ENCODE results near the gene NGRN. TPM values are rescaled to one million over a fixed set of nuclear protein-coding genes. Genes with fewer than 3 reads are reported as not detected.

The NGRN gene
- total and polyA plus RNA-seq, 2 experiments from 2014 or later: 88.9 to 131 TPM

GRCh38 chr15:90231028-90232017, 34.1 kb upstream of the NGRN start:
- TF ChIP-seq STAT1 (IDR thresholded peaks at IDR 0.05; ENCODE audit: unreplicated experiment): no peak
- TF ChIP-seq EZH2 (IDR thresholded peaks at IDR 0.05; ENCODE audit: low read depth, unreplicated experiment): no peak
- no peak for TF ChIP-seq ZNF114 (CRISPR knock-in tag; IDR thresholded peaks at IDR 0.05)
- no peak for TF ChIP-seq ETS1 (IDR thresholded peaks at IDR 0.05)
- no peak for TF ChIP-seq POLR2AphosphoS5 (IDR thresholded peaks at IDR 0.05; ENCODE audit: low read depth)
- TF ChIP-seq ZNF462 (CRISPR knock-in tag; IDR thresholded peaks at IDR 0.05): no peak
- TF ChIP-seq NANOG (IDR thresholded peaks at IDR 0.05; ENCODE audit: borderline replicate concordance): no peak
- TF ChIP-seq JUNB (IDR thresholded peaks at IDR 0.05; ENCODE audit: unreplicated experiment): no peak
- TF ChIP-seq CTCF (conservative IDR thresholded peaks at IDR 0.05; ENCODE audit: low read depth in 2 of 2): no peak
- TF ChIP-seq CREB1 (CRISPR knock-in tag; IDR thresholded peaks at IDR 0.05; ENCODE audit: low read depth): no peak
- no peak for TF ChIP-seq EZH2phosphoT487 (IDR thresholded peaks at IDR 0.05; ENCODE audit: unreplicated experiment)
- no peak for TF ChIP-seq REST (IDR thresholded peaks at IDR 0.05; ENCODE audit: unreplicated experiment)
- TF ChIP-seq ZNF331 (CRISPR knock-in tag; IDR thresholded peaks at IDR 0.05; ENCODE audit: low read depth): no peak
- Mint-ChIP-seq H3K4me1 (peaks cover 7% of the 10 kb centered on the region), H3K27ac (no peak overlapping the region), H3K27me3 (ENCODE audit: insufficient read depth, low read depth, poor library complexity) (peaks cover 11% of the 10 kb centered on the region), H3K4me3 (no peak overlapping the region), H3K9me3 (no peaks in the 10 kb centered on the region), H3K36me3 (ENCODE audit: low read depth) (peaks cover 17% of the 10 kb centered on the region)
- Histone ChIP-seq H3K4me2 (no peak overlapping the region), H3K36me3 (ENCODE audit: insufficient read depth) (peaks cover 7% of the 10 kb centered on the region; the same call in 1 of the 2 replicates), H3K4me3 (no peak overlapping the region), H3K27ac (ENCODE audit: low read depth) (no peak overlapping the region), H3F3A (replicated peaks; ENCODE audit: low read depth) (peaks cover 11% of the 10 kb centered on the region; the same call in 1 of the 2 replicates), H3K9me2 (ENCODE audit: insufficient read depth) (no peaks in the 10 kb centered on the region), H4K20me1 (replicated peaks; ENCODE audit: insufficient read depth) (no peaks in the 10 kb centered on the region; the same call in 1 of the 2 replicates), H3K4me1 (ENCODE audit: insufficient read depth) (peaks cover 14% of the 10 kb centered on the region; the same call in 1 of the 2 replicates), H3K27me3 (ENCODE audit: insufficient read depth) (no peaks in the 10 kb centered on the region), H3K79me2 (replicated peaks; ENCODE audit: insufficient read depth) (no peaks in the 10 kb centered on the region), H2AFZ (no peak overlapping the region)
- DNase-seq (ENCODE audit: low spot score): no peak
- ATAC-seq: no peak
